T-helper 2 cell treated with Interferon-gamma antibody and Interleukin-4, amounts not matched to agents 5 μg/mL and 100 μg/mL, for 36 hours (primary cell): ENCODE data around the gene RSBN1L.
A peak's percentile ranks its signal among the peaks of the same experiment; 100 is the strongest.
"Not testable (repeated sequence)": the region's sequence is repeated elsewhere in the genome, so short reads cannot be mapped to it uniquely, and the experiment has no call there.

ENCODE experiments used
- DNase-seq: peaks from one replicate; pipeline ENCODE4 v3.0.0; 2021; ENCODE audit warnings: low spot score
- H3K27ac Mint-ChIP-seq: one replicate; pipeline ENCODE4 v1.8.0; 2021; ENCODE audit warnings: mild to moderate bottlenecking, mixed read lengths
- H3K27me3 Mint-ChIP-seq: one replicate; pipeline ENCODE4 v1.8.0; 2021; ENCODE audit warnings: low read depth, mixed read lengths
- H3K36me3 Mint-ChIP-seq: one replicate; pipeline ENCODE4 v1.8.0; 2021; ENCODE audit warnings: low read depth, mixed read lengths
- H3K4me1 Mint-ChIP-seq: one replicate; pipeline ENCODE4 v1.8.0; 2021; ENCODE audit warnings: low read depth, mixed read lengths
- H3K4me3 Mint-ChIP-seq: one replicate; pipeline ENCODE4 v1.8.0; 2022; ENCODE audit warnings: mild to moderate bottlenecking, moderate library complexity, mixed read lengths
- H3K9me3 Mint-ChIP-seq: one replicate; pipeline ENCODE4 v1.8.0; 2021; ENCODE audit warnings: mixed read lengths

The RSBN1L gene

DNA sequence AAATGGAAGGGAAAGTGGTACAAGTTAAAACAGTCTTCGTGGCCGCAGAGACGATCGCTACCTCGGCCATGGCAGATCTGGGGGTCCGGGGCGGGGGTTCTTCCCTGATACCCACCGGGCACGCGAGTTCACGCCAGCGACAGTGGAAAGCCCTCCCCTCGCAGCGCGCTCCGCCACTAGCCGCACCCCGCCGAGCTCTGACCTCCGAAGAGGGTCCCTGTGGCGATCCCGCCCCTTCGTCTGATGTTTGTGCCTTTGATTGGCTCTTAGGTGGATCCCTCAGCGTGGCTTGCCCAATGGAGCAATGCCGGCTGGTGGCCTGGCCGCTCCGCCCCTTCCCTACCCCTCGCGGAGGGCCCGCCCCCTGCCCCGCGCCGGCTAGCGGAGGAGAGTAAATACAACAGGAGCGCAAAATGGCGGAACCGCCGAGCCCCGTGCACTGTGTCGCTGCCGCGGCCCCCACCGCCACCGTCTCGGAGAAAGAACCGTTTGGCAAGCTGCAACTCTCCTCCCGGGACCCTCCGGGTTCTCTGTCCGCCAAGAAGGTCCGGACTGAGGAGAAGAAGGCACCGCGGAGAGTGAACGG, at the start of gene RSBN1L:
Gene RSBN1L, plus strand, starts transcription at position 403 of the 586 bp plus-strand sequence. Its CDS starts 11 bp downstream, at position 414.
- Mint-ChIP-seq H3K4me1 (peaks cover 36% of the 10 kb centered on the region), H3K27ac (peak within 1 kb of the TSS; percentile 95), H3K36me3 (peaks cover 21% of the 10 kb centered on the region), H3K9me3 (no peaks in the 10 kb centered on the region), H3K27me3 (no peaks in the 10 kb centered on the region), H3K4me3 (peak within 1 kb of the TSS; percentile 98)
- peak; percentile 98 for DNase-seq

DNA sequence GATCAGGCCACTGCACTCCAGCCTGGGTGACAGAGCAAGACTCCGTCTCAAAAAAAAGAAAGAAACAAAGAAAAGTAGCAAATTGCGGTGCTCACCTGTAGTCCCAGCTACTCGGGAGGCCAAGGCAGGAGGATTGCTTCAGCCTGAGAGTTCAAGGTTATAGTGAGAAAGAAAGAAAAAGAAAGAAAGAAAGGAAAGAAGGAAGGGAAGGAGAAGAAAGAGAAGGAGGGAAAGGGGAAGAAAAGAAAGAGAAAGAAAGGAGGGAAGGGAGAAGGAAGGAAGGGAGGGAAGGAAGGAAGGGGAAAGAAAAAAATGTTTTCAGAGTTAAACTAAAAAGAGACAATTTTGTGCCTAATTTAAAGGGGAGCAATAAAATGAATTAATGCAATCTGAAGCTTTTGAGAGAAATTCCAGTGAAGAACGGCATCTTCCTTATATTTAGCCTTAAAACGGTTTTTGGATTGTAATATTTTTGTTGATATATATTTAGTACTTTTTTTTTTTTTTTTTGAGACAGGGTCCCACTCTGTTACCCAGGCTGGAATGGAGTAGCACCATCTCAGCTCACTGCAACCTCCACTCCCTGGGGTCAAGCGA, 47.4 kb upstream of the RSBN1L start:
- no peaks in the 10 kb centered on the region for H3K9me3 Mint-ChIP-seq
- H3K27me3 Mint-ChIP-seq = no peaks in the 10 kb centered on the region
- H3K4me1 Mint-ChIP-seq = no peaks in the 10 kb centered on the region
- H3K27ac Mint-ChIP-seq = no peak overlapping the region
- no peak for DNase-seq
- peaks cover 1% of the 10 kb centered on the region for H3K36me3 Mint-ChIP-seq
- no peak overlapping the region for H3K4me3 Mint-ChIP-seq

DNA sequence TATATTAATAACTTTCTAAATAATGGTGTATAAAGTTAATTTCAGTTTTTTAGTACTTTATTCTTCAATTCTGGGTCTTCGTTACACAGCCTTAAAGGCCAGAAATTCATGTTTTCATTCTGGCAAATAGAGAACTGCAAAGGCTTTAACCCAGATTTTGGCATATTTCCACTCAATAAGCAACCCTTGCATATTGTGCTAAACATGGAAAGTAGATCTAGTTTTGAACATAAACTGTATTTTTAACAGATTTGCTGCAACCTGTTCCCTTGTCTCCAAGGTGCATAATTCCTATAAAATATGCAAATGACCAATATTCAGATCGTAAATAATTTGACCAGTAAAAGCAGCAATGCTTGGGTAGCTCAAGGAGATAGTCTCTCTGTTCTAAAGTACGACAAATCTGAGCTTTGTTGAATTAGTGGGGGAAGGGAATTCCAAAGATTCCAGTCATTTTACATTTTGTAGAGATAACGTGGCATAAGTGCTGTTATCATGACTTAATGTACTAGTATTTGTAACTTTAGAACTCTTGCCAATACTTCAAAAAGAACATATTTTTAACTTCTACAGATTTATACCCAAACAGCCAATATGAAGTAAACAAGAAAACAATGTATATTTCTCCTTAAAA, 46.4 kb upstream of the RSBN1L start:
- no peaks in the 10 kb centered on the region for H3K9me3 Mint-ChIP-seq
- H3K36me3 Mint-ChIP-seq = no peaks in the 10 kb centered on the region
- H3K27me3 Mint-ChIP-seq = no peaks in the 10 kb centered on the region
- no peak overlapping the region for H3K27ac Mint-ChIP-seq
- no peaks in the 10 kb centered on the region for H3K4me1 Mint-ChIP-seq
- H3K4me3 Mint-ChIP-seq = no peak overlapping the region
- DNase-seq = no peak

DNA sequence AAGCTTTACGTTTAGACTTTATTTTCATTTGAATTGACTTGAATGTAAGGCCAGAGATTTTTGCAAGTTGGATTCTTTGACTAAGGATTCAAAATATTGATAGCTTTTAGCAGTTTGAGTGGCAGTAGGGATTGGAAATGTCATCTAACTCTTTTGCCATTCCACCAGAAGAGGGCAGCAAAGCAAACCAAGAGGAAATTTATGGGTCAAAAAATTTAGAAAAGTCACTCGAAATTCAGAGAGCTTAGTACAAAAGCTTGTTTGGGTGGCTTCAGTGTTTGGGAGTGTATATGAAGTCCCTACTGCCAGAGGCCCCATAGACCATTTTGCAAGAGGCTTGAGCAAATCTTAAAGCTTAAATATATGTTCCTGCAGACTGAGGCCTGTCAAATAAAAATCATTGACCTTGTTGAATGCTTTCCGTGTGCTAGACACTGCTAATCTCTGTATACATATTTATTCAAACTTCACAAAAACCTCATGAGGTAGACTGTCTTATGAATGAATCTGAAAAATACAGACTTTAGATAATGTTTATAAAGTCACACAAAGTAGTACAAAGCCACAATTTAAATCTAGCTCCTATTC, 44.6 kb upstream of the RSBN1L start:
- no peaks in the 10 kb centered on the region for H3K4me1 Mint-ChIP-seq
- no peak overlapping the region for H3K4me3 Mint-ChIP-seq
- H3K27ac Mint-ChIP-seq = no peak overlapping the region
- no peaks in the 10 kb centered on the region for H3K36me3 Mint-ChIP-seq
- H3K9me3 Mint-ChIP-seq = no peaks in the 10 kb centered on the region
- DNase-seq = peak; percentile 9
- no peaks in the 10 kb centered on the region for H3K27me3 Mint-ChIP-seq

DNA sequence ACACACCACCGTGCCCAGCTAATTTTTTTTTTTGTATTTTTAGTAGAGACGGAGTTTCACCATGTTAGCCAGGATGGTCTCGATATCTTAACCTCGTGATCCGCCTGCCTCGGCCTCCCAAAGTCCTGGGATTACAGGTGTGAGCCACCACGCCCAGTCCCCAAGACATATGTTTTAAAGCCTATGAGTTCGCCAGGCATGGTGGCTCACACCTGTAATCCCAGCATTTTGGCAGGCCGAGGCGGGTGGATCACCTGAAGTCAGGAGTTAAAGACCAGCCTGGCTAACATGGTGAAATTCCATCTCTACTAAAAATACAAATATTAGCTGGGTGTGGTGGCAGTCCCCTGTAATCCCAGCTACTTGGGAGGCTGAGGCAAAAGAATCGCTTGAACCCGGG, 43.4 kb upstream of the RSBN1L start:
- not testable (repeated sequence) for H3K27me3 Mint-ChIP-seq, H3K27ac Mint-ChIP-seq, H3K4me3 Mint-ChIP-seq, DNase-seq, H3K4me1 Mint-ChIP-seq, H3K9me3 Mint-ChIP-seq, H3K36me3 Mint-ChIP-seq

DNA sequence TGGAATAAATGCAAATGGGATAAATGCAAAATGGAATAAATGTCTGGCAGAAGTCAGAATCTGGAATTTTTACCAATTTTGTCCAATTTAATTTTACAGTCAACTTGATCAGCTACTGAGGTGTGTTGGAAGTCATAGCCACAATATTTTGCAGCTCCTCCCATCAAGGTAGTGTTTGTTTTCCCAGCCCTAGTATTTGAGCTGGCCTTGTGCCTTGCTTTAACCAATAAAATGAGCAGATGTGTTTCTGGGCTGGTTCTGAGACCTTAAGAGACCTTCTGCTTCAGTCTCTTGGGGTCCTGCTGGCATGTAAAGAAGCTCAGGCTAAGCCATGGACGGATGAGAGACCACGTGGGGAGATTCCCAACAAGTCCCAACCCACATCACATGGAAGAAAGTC, 42.7 kb upstream of the RSBN1L start:
- Mint-ChIP-seq H3K27ac (no peak overlapping the region), H3K36me3 (no peaks in the 10 kb centered on the region), H3K4me1 (no peaks in the 10 kb centered on the region), H3K27me3 (no peaks in the 10 kb centered on the region), H3K4me3 (no peak overlapping the region), H3K9me3 (no peaks in the 10 kb centered on the region)
- no peak for DNase-seq

DNA sequence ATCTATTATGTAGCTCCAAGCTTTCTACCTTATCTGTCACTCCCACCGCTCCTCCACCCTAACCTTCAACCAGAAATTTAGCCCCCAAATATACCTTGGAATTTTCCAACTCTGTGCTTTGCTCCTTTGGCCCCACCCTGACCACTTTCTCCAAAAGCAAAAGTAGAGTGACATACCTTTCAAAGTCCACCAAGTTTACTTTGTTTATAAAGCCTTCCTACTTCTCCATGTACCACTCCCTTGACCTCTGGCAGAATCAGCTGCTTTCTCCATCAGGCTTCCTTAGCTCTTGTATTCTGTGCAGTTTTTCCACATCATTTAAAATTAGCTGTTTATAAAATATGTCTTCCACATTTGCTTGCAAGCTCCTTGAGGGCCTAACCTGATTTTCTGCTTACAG, 40.9 kb upstream of the RSBN1L start:
- Mint-ChIP-seq H3K9me3 (no peaks in the 10 kb centered on the region), H3K4me3 (no peak overlapping the region), H3K36me3 (no peaks in the 10 kb centered on the region), H3K4me1 (no peaks in the 10 kb centered on the region), H3K27ac (no peak overlapping the region), H3K27me3 (no peaks in the 10 kb centered on the region)
- DNase-seq = no peak

DNA sequence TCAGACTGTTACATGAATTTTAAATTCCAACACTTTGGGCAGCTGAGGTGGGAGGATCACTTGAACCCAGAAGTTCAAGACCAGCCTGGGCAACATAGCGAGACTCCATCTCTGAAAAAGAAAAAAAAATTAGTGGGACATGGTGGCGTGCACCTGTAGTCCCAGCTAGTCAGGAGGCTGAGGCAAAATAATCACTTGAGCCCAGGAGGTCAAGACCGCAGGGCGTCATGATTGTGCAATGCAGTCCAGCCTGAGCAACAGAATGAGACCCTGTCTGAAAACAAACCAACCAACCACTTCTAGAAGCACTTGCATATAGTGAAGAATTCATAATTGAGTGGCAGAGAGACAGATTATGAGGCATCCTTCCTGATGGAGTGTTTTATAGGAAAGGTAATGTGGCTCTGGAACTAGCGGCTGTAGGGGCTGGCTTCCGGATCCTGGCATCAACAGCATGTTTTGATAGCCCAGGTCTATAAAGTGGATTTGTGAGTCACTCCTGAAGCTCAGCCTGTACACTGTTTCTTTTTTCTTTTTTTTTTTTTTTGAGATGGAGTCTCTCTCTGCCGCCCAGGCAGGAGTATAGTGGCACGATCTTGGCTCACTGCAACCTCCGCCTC, 40.3 kb upstream of the RSBN1L start:
- Mint-ChIP-seq H3K27ac (no peak overlapping the region), H3K4me3 (no peak overlapping the region), H3K9me3 (no peaks in the 10 kb centered on the region), H3K27me3 (no peaks in the 10 kb centered on the region), H3K4me1 (no peaks in the 10 kb centered on the region), H3K36me3 (no peaks in the 10 kb centered on the region)
- DNase-seq = no peak

DNA sequence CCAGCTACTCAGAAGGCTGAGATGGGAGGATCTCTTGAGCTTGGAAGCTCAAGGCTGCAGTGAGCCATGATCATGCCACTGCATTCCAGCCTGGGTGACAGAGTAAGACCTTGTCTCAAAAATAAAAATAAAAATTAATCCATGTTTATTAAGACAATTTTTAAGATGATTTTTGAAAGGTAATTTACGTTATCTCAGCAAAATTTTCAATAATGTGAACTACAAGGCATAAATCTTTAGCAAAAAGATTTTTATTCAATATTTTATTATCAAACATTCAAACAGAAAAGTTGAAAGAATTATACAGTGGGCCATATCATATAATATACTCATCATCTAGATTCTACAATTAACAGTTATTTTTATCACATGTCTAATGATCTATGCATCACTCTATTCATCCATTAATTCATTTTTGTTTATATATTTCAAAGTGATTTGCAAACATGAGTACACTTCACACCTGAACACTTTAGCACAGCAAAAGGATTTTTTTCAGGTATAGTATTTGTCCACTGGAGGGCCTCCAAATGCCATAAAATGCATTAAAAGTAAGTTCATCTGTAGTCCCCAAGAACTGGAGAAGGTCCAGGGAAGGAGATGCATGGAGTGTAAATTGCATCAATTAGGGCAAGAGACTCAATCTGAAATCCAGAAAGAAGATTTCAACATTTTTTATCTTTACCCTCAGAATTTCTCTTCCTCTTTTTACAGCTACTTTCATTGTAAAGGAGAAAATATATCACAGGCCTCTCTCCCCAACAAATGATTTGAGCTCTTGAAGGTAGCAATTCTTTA, 38.6 kb upstream of the RSBN1L start:
- Mint-ChIP-seq H3K27me3 (no peaks in the 10 kb centered on the region), H3K9me3 (no peaks in the 10 kb centered on the region), H3K4me1 (no peaks in the 10 kb centered on the region), H3K4me3 (no peak overlapping the region), H3K27ac (no peak overlapping the region), H3K36me3 (no peaks in the 10 kb centered on the region)
- no peak for DNase-seq

DNA sequence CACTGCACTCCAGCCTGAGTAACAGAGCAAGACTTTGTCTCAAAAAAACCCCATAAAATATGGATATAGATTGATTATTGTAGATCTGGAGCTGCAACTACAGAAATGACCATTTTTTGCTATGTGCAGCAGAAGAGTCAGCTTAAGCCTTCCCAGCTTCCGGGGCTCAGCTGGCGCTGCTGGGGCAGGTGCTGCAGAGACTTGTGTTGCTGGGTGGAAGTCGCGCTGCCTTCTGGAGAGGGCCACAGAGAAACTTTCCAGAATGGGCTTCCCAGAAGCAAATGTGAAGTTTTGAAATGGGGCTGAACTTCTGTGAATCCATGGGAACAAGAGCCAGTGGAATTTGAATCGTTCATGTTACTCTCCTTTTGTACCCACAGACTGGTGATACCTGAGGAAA, 37.3 kb upstream of the RSBN1L start:
- no peaks in the 10 kb centered on the region for H3K4me1 Mint-ChIP-seq
- no peak for DNase-seq
- no peaks in the 10 kb centered on the region for H3K9me3 Mint-ChIP-seq
- no peaks in the 10 kb centered on the region for H3K36me3 Mint-ChIP-seq
- H3K27ac Mint-ChIP-seq = no peak overlapping the region
- no peaks in the 10 kb centered on the region for H3K27me3 Mint-ChIP-seq
- H3K4me3 Mint-ChIP-seq = no peak overlapping the region

DNA sequence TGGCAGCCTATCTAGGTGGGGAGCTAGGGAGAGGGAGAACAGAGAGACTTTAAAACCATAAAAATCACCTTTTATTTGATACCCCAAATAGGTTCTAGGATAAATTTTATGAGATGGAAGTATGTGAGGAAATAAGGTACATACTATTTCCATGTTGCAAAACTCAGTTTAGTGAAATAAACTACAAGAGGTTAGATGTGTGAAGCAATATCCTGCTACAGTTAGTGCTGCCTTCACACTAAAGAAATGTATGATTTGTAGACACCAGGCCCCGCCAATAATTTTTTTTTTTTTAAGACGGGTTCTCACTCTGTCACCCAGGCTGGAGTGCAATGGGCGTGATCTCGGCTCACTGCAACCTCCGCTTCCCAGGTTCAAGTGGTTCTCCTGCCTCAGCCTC, 34.4 kb upstream of the RSBN1L start:
- Mint-ChIP-seq H3K27ac (no peak overlapping the region), H3K4me3 (no peak overlapping the region), H3K36me3 (no peaks in the 10 kb centered on the region), H3K27me3 (no peaks in the 10 kb centered on the region), H3K9me3 (no peaks in the 10 kb centered on the region), H3K4me1 (no peaks in the 10 kb centered on the region)
- no peak for DNase-seq

DNA sequence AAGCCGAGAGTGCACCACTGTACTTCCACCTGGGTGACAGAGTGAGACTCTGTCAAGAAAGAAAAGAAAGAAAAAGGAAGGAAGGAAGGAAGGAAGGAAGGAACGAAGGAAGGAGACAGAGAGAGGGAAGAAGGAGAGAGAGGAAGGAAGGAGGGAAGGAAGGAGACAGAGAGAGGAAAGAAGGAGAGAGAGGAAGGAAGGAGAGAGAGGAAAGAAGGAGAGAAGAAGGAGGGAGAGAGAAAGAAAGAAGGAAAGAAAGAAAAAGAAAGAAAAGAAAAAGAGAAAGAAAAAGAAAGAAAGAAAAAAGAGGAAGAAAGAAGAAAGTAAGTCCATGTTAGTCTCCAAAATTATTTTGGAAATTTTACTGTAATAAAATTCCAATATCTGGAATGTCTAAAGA, 33.4 kb upstream of the RSBN1L start:
- Mint-ChIP-seq H3K4me1 (no peaks in the 10 kb centered on the region), H3K36me3 (no peaks in the 10 kb centered on the region), H3K27me3 (no peaks in the 10 kb centered on the region), H3K4me3 (no peak overlapping the region), H3K9me3 (no peaks in the 10 kb centered on the region), H3K27ac (no peak overlapping the region)
- no peak for DNase-seq

DNA sequence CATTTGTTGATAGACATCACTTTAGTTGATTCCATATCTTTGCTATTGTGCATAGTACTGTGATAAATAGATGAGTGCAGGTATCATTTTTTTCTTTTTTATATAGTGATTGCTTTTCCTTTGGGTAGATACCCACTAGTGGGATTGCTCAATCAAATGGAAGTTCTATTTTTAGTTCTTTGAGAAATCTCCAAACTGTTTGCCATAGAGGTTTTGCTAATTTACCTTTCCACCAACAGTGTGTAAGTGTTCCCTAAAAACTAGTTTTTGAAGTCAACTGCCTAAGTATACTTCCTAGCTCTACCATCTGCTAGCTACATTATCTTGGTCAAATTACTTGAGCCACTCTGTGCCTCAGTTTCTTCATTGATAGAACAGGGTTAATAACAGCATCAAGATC, 31.5 kb upstream of the RSBN1L start:
- Mint-ChIP-seq H3K27me3 (no peaks in the 10 kb centered on the region), H3K4me1 (no peaks in the 10 kb centered on the region), H3K4me3 (no peak overlapping the region), H3K27ac (no peak overlapping the region), H3K9me3 (no peaks in the 10 kb centered on the region), H3K36me3 (no peaks in the 10 kb centered on the region)
- DNase-seq = no peak

DNA sequence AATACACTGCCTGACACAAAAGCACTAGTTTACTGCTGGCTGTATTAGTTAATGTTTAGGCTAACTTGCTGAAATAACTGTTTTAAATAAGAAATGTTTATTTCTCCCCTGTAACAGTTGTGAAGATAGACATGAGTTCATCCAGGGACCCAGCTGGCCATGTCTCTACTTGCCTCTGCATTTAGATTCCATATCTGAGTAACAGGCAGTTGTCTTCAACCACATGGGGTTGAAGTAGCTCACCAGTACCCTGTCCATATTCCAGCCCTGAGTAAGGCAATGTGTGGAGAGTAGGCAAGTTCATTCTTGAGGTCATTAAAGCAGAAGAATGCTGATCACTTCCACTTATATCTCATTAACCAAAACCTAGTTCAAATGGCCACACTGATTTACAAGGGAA, 31.1 kb upstream of the RSBN1L start:
- H3K9me3 Mint-ChIP-seq = no peaks in the 10 kb centered on the region
- DNase-seq = no peak
- H3K4me1 Mint-ChIP-seq = no peaks in the 10 kb centered on the region
- H3K4me3 Mint-ChIP-seq = no peak overlapping the region
- H3K27ac Mint-ChIP-seq = no peak overlapping the region
- no peaks in the 10 kb centered on the region for H3K36me3 Mint-ChIP-seq
- no peaks in the 10 kb centered on the region for H3K27me3 Mint-ChIP-seq
